ENCODE measurements around the gene NDUFA13. TPM values are rescaled to one million over a fixed set of nuclear protein-coding genes. Genes with fewer than 3 reads are reported as not detected.
A peak's percentile ranks its signal among the peaks of the same experiment; 100 is the strongest.

Gene NDUFA13
- total RNA-seq, 2 experiments from 2014 or later: 371 to 388 TPM

GRCh38 chr19:19540715-19541515 lies 24.9 kb downstream of the NDUFA13 start:
- Mint-ChIP-seq H3K4me3 (peak overlapping the region; percentile 43), H3K27ac (no peak overlapping the region), H3K36me3 (ENCODE audit: low read depth) (no peaks in the 10 kb centered on the region), H3K9me3 (no peaks in the 10 kb centered on the region), H3K27me3 (peaks cover 22% of the 10 kb centered on the region), H3K4me1 (peaks cover 27% of the 10 kb centered on the region)
- peak; percentile 78 for DNase-seq
- ChIA-PET POLR2A (interaction anchor here (1.3 kb wide), 1 partner anchor 280 kb away, joined by 3 read pairs; the partner anchor contains the start of gene ZNF506), CTCF (interaction anchor here (1.0 kb wide), 2 partner anchors 8 to 103 kb away, joined by 3 to 5 read pairs; partner anchors contain the start of gene GMIP)

GRCh38 chr19:19541616-19542015 lies 25.6 kb downstream of the NDUFA13 start:
- Mint-ChIP-seq H3K9me3 (no peaks in the 10 kb centered on the region), H3K27me3 (peaks cover 22% of the 10 kb centered on the region), H3K27ac (no peak overlapping the region), H3K36me3 (ENCODE audit: low read depth) (no peaks in the 10 kb centered on the region), H3K4me3 (no peak overlapping the region), H3K4me1 (peaks cover 27% of the 10 kb centered on the region)
- no peak for DNase-seq
- ChIA-PET POLR2A (interaction anchor here (1.3 kb wide), 1 partner anchor 280 kb away, joined by 3 read pairs; the partner anchor contains the start of gene ZNF506), CTCF (interaction anchor here (1.0 kb wide), 2 partner anchors 9 to 102 kb away, joined by 3 to 5 read pairs; partner anchors contain the start of gene GMIP)

- no peaks in the 10 kb centered on the region for H3K9me3 Mint-ChIP-seq
- CTCF ChIA-PET: interaction anchor here (1.7 kb wide), 1 partner anchor 12 kb away, joined by 5 read pairs; no protein-coding TSS in a partner anchor
- H3K27me3 Mint-ChIP-seq: peaks cover 18% of the 10 kb centered on the region
- H3K4me1 Mint-ChIP-seq: peaks cover 25% of the 10 kb centered on the region
- no peaks in the 10 kb centered on the region for H3K36me3 Mint-ChIP-seq (ENCODE audit: low read depth)
- H3K4me3 Mint-ChIP-seq: no peak overlapping the region
- no peak overlapping the region for H3K27ac Mint-ChIP-seq
- POLR2A ChIA-PET: no interaction called here
- no peak for DNase-seq
Measured at GRCh38 chr19:19542507-19542906, 26.5 kb downstream of the NDUFA13 start.

GRCh38 chr19:19543101-19543500 lies 27.1 kb downstream of the NDUFA13 start:
- H3K36me3 Mint-ChIP-seq (ENCODE audit: low read depth): no peaks in the 10 kb centered on the region
- DNase-seq: no peak
- no peak overlapping the region for H3K27ac Mint-ChIP-seq
- ChIA-PET CTCF (interaction anchor here (1.7 kb wide), 1 partner anchor 11 kb away, joined by 5 read pairs; no protein-coding TSS in a partner anchor), POLR2A (no interaction called here)
- peaks cover 14% of the 10 kb centered on the region for H3K27me3 Mint-ChIP-seq
- H3K9me3 Mint-ChIP-seq: no peaks in the 10 kb centered on the region
- H3K4me3 Mint-ChIP-seq: no peak overlapping the region
- H3K4me1 Mint-ChIP-seq: peaks cover 20% of the 10 kb centered on the region

- no peak overlapping the region for H3K27ac Mint-ChIP-seq
- H3K27me3 Mint-ChIP-seq: peaks cover 11% of the 10 kb centered on the region
- H3K36me3 Mint-ChIP-seq (ENCODE audit: low read depth): no peaks in the 10 kb centered on the region
- ChIA-PET CTCF (interaction anchor here (1.7 kb wide), 1 partner anchor 10 kb away, joined by 5 read pairs; no protein-coding TSS in a partner anchor), POLR2A (no interaction called here)
- H3K9me3 Mint-ChIP-seq: no peaks in the 10 kb centered on the region
- H3K4me1 Mint-ChIP-seq: peaks cover 17% of the 10 kb centered on the region
- no peak overlapping the region for H3K4me3 Mint-ChIP-seq
- DNase-seq: no peak
Measured at GRCh38 chr19:19543640-19544039, 27.6 kb downstream of the NDUFA13 start.

- peaks cover 7% of the 10 kb centered on the region for H3K27me3 Mint-ChIP-seq
- no peak overlapping the region for H3K27ac Mint-ChIP-seq
- peaks cover 13% of the 10 kb centered on the region for H3K4me1 Mint-ChIP-seq
- H3K36me3 Mint-ChIP-seq (ENCODE audit: low read depth): no peaks in the 10 kb centered on the region
- no peak for DNase-seq
- no peaks in the 10 kb centered on the region for H3K9me3 Mint-ChIP-seq
- ChIA-PET CTCF (interaction anchor here (1.7 kb wide), 1 partner anchor 10 kb away, joined by 5 read pairs; no protein-coding TSS in a partner anchor), POLR2A (no interaction called here)
- H3K4me3 Mint-ChIP-seq: no peak overlapping the region
Measured at GRCh38 chr19:19544257-19544953, 28.4 kb downstream of the NDUFA13 start.

GRCh38 chr19:19544954-19545591 lies 29.0 kb downstream of the NDUFA13 start:
- H3K4me1 Mint-ChIP-seq: peaks cover 13% of the 10 kb centered on the region
- H3K4me3 Mint-ChIP-seq: no peak overlapping the region
- POLR2A ChIA-PET: no interaction called here
- H3K27ac Mint-ChIP-seq: no peak overlapping the region
- no peak for DNase-seq
- no peaks in the 10 kb centered on the region for H3K9me3 Mint-ChIP-seq
- no peaks in the 10 kb centered on the region for H3K36me3 Mint-ChIP-seq (ENCODE audit: low read depth)
- CTCF ChIA-PET: no interaction called here
- H3K27me3 Mint-ChIP-seq: peaks cover 7% of the 10 kb centered on the region

GRCh38 chr19:19545707-19546106 lies 29.7 kb downstream of the NDUFA13 start:
- no peak overlapping the region for H3K27ac Mint-ChIP-seq
- no peaks in the 10 kb centered on the region for H3K9me3 Mint-ChIP-seq
- H3K4me3 Mint-ChIP-seq: no peak overlapping the region
- peaks cover 10% of the 10 kb centered on the region for H3K4me1 Mint-ChIP-seq
- H3K36me3 Mint-ChIP-seq (ENCODE audit: low read depth): no peaks in the 10 kb centered on the region
- POLR2A ChIA-PET: no interaction called here
- DNase-seq: no peak
- peaks cover 4% of the 10 kb centered on the region for H3K27me3 Mint-ChIP-seq
- CTCF ChIA-PET: no interaction called here

- Mint-ChIP-seq H3K36me3 (ENCODE audit: low read depth) (no peaks in the 10 kb centered on the region), H3K27me3 (peaks cover 3% of the 10 kb centered on the region), H3K4me3 (no peak overlapping the region), H3K27ac (no peak overlapping the region), H3K9me3 (no peaks in the 10 kb centered on the region), H3K4me1 (peaks cover 5% of the 10 kb centered on the region)
- ChIA-PET CTCF (interaction anchor here (0.6 kb wide), 1 partner anchor 9 kb away, joined by 3 read pairs; no protein-coding TSS in a partner anchor), POLR2A (interaction anchor here (0.9 kb wide), 1 partner anchor 14 kb away, joined by 3 read pairs; no protein-coding TSS in a partner anchor)
- DNase-seq: no peak
Measured at GRCh38 chr19:19546751-19547162, 30.7 kb downstream of the NDUFA13 start.

- Mint-ChIP-seq H3K9me3 (no peaks in the 10 kb centered on the region), H3K27ac (no peak overlapping the region), H3K27me3 (peaks cover 3% of the 10 kb centered on the region), H3K36me3 (ENCODE audit: low read depth) (no peaks in the 10 kb centered on the region), H3K4me1 (no peaks in the 10 kb centered on the region), H3K4me3 (no peak overlapping the region)
- DNase-seq: no peak
- ChIA-PET CTCF (interaction anchor here (0.6 kb wide), 1 partner anchor 8 kb away, joined by 3 read pairs; no protein-coding TSS in a partner anchor), POLR2A (interaction anchor here (0.8 to 0.9 kb wide), 2 partner anchors 9 to 16 kb away, joined by 3 read pairs; no protein-coding TSS in a partner anchor)
Measured at GRCh38 chr19:19547674-19548336, 31.8 kb downstream of the NDUFA13 start.

- ChIA-PET POLR2A (no interaction called here), CTCF (no interaction called here)
- Mint-ChIP-seq H3K36me3 (ENCODE audit: low read depth) (no peaks in the 10 kb centered on the region), H3K27me3 (peaks cover 3% of the 10 kb centered on the region), H3K9me3 (no peaks in the 10 kb centered on the region), H3K4me1 (no peaks in the 10 kb centered on the region), H3K27ac (no peak overlapping the region), H3K4me3 (no peak overlapping the region)
- DNase-seq: no peak
Measured at GRCh38 chr19:19548915-19549759, 33.1 kb downstream of the NDUFA13 start.
